GM23338 (cell line): ENCODE results near the gene KAT2A. TPM values are rescaled to one million over a fixed set of nuclear protein-coding genes. Genes with fewer than 3 reads are reported as not detected.

ENCODE experiments used
- ATAC-seq: fragments of 200-7000 bp; cut with Tn5 transposase; 3 replicates; pipeline ENCODE4 v1.9.1; 2020
- DNase-seq: peaks from one replicate; pipeline ENCODE4 v3.0.0-alpha.2; 2015; ENCODE audit warnings: low spot score
- H2AFZ ChIP-seq: fragments of 200-600 bp; sonication (generic); 2 replicates; pipeline ENCODE4 v1.8.0; 2016; ENCODE audit warnings: antibody characterized with exemption, mild to moderate bottlenecking, moderate library complexity
- H3F3A ChIP-seq: fragments of 200-600 bp; sonication (generic); replicated peaks from 2 replicates; pipeline ENCODE4 v1.8.0; 2017; ENCODE audit warnings: antibody characterized with exemption, mixed run types, low read depth
- H3K27ac ChIP-seq: fragments of 200-600 bp; sonication (generic); 2 replicates; pipeline ENCODE4 v1.6.1; 2016; ENCODE audit warnings: low read depth
- H3K27me3 ChIP-seq: fragments of 200-600 bp; sonication (generic); 2 replicates; pipeline ENCODE4 v1.8.0; 2016; ENCODE audit warnings: mild to moderate bottlenecking, mixed run types, moderate library complexity; ENCODE audit not compliant: insufficient read depth
- H3K36me3 ChIP-seq: fragments of 200-600 bp; sonication (generic); 2 replicates; pipeline ENCODE4 v1.8.0; 2016; ENCODE audit warnings: mild to moderate bottlenecking; ENCODE audit not compliant: insufficient read depth
- H3K4me1 ChIP-seq: fragments of 200-600 bp; sonication (generic); 2 replicates; pipeline ENCODE4 v1.8.0; 2016; ENCODE audit warnings: mild to moderate bottlenecking, moderate library complexity; ENCODE audit not compliant: insufficient read depth
- H3K4me2 ChIP-seq: fragments of 200-600 bp; sonication (generic); 2 replicates; pipeline ENCODE4 v1.7.1; 2017; ENCODE audit warnings: mixed run types
- H3K4me3 ChIP-seq: fragments of 200-600 bp; sonication (generic); 2 replicates; pipeline ENCODE4 v1.6.1; 2016; ENCODE audit warnings: mixed run types
- H3K79me2 ChIP-seq: fragments of 200-600 bp; sonication (generic); replicated peaks from 2 replicates; pipeline ENCODE4 v1.8.0; 2017; ENCODE audit warnings: mild to moderate bottlenecking; ENCODE audit not compliant: insufficient read depth
- H3K9me2 ChIP-seq: fragments of 200-600 bp; sonication (generic); 2 replicates; pipeline ENCODE4 v1.8.0; 2017; ENCODE audit not compliant: insufficient read depth
- H4K20me1 ChIP-seq: fragments of 200-600 bp; sonication (generic); replicated peaks from 2 replicates; pipeline ENCODE4 v1.8.0; 2017; ENCODE audit warnings: mild to moderate bottlenecking; ENCODE audit not compliant: insufficient read depth
- H3K27ac Mint-ChIP-seq: 2 replicates; pipeline ENCODE4 v1.8.0; 2020; ENCODE audit warnings: inconsistent platforms, mild to moderate bottlenecking, moderate library complexity, mixed read lengths
- H3K27me3 Mint-ChIP-seq: 3 replicates; pipeline ENCODE4 v1.8.0; 2022; ENCODE audit warnings: low read depth, mild to moderate bottlenecking, moderate library complexity, mixed read lengths, inconsistent platforms; ENCODE audit not compliant: insufficient read depth, poor library complexity
- H3K36me3 Mint-ChIP-seq: 3 replicates; pipeline ENCODE4 v1.8.0; 2021; ENCODE audit warnings: low read depth, mild to moderate bottlenecking, inconsistent platforms, moderate library complexity, mixed read lengths
- H3K4me1 Mint-ChIP-seq: 3 replicates; pipeline ENCODE4 v1.8.0; 2020; ENCODE audit warnings: mild to moderate bottlenecking, inconsistent platforms, mixed read lengths
- H3K4me3 Mint-ChIP-seq: 3 replicates; pipeline ENCODE4 v1.8.0; 2021; ENCODE audit warnings: moderate library complexity, mild to moderate bottlenecking, inconsistent platforms, mixed read lengths
- H3K9me3 Mint-ChIP-seq: 3 replicates; pipeline ENCODE4 v1.8.0; 2020; ENCODE audit warnings: moderate library complexity, mild to moderate bottlenecking, inconsistent platforms, mixed read lengths
- CREB1 ChIP-seq: fragments of 250-450 bp; sonication (Bioruptor Pico); IDR thresholded peaks from 2 replicates; pipeline ENCODE4 v1.5.0; 2020; ENCODE audit warnings: low read depth, mild to moderate bottlenecking, moderate library complexity
- EZH2 ChIP-seq: fragments of 200-600 bp; sonication (generic); IDR thresholded peaks from one replicate; pipeline ENCODE4 v1.8.0; 2017; ENCODE audit warnings: antibody characterized with exemption, mild to moderate bottlenecking, low read depth; ENCODE audit not compliant: unreplicated experiment
- EZH2phosphoT487 ChIP-seq: fragments of 200-600 bp; sonication (generic); IDR thresholded peaks from one replicate; pipeline ENCODE4 v1.8.1; 2018; ENCODE audit warnings: antibody characterized with exemption; ENCODE audit not compliant: unreplicated experiment
- JUNB ChIP-seq: IDR thresholded peaks from one replicate; pipeline ENCODE4 v1.6.1; 2016; ENCODE audit warnings: antibody characterized with exemption; ENCODE audit not compliant: unreplicated experiment
- NANOG ChIP-seq: IDR thresholded peaks from 2 replicates; pipeline ENCODE4 v1.6.1; 2016; ENCODE audit warnings: antibody characterized with exemption, borderline replicate concordance
- POLR2AphosphoS5 ChIP-seq: IDR thresholded peaks from 2 replicates; pipeline ENCODE4 v1.6.1; 2016; ENCODE audit warnings: antibody characterized with exemption, low read depth
- STAT1 ChIP-seq: IDR thresholded peaks from one replicate; pipeline ENCODE4 v1.6.1; 2016; ENCODE audit warnings: antibody characterized with exemption; ENCODE audit not compliant: unreplicated experiment
- ZNF114 ChIP-seq: fragments of 250-450 bp; sonication (Bioruptor Pico); IDR thresholded peaks from 2 replicates; pipeline ENCODE4 v1.5.0; 2020; ENCODE audit warnings: mild to moderate bottlenecking, moderate library complexity
- ZNF331 ChIP-seq: fragments of 250-450 bp; sonication (Bioruptor Pico); IDR thresholded peaks from 2 replicates; pipeline ENCODE4 v1.5.0; 2020; ENCODE audit warnings: low read depth, mild to moderate bottlenecking, moderate library complexity
- polyA plus RNA-seq: library from polyadenylated mRNA; unstranded; fragments of >200 nt; fragmentation: Nextera tagmentation; extraction: Ambion mirVana; gene quantifications from 2 replicates; pipeline ENCODE4 v1.2.1, GENCODE V29; 2016
- total RNA-seq: library from RNA; depleted of rRNA; stranded (reverse); fragments of >200 nt; shearing (Covaris generic); gene quantifications from 2 replicates; pipeline ENCODE4 v1.2.3, GENCODE V29; 2014
- TF ChIP-seq, protein P1 (sequence below): IDR thresholded peaks from one replicate; pipeline ENCODE4 v1.6.1; 2018; ENCODE audit warnings: antibody characterized with exemption; ENCODE audit not compliant: unreplicated experiment
- TF ChIP-seq, protein P2 (sequence below): IDR thresholded peaks from 2 replicates; pipeline ENCODE4 v1.6.1; 2016; ENCODE audit warnings: antibody characterized with exemption
- TF ChIP-seq, protein P3 (sequence below), 2 experiments: fragments of 200-600 bp in 1 of 2; sonication (generic) in 1 of 2; conservative IDR thresholded peaks; 2 replicates each; pipeline versions ENCODE4 v1.5.1 to v1.6.1; 2016 to 2017; ENCODE audit warnings: antibody characterized with exemption in 2 of 2, low read depth in 2 of 2, mild to moderate bottlenecking in 2 of 2, moderate library complexity in 1 of 2

The KAT2A gene
- total and polyA plus RNA-seq, 2 experiments from 2014 or later: 13.9 to 25.2 TPM

DNA sequence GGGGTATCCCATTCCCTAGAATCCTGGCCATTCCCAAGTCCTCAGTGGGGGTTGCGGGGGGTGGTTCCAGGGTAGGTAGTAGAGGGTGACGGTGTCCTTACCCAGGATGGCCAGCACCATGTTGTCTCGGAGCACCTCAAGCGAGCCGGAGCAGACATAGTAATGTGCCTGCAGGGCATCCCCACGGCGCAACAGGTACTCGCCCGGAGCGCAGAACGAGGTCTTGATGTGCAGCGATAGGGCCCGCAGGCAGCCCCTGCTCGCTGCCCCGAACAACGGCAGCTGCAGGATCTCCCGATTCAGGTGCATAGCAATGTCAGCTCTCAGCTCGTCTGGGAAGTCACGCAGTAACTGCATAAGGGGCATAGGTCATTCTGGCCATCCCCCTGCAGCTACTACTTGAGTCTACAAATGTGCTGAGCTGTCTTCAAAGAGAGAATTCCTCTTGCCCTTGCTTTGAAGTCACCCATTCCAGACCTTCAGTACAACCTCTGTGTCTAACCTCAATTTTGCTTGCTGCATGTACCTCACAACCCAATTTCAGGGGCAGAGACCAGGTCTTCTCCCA is 45.1 kb upstream of the KAT2A start (continued):
- TF ChIP-seq, protein P1, sequence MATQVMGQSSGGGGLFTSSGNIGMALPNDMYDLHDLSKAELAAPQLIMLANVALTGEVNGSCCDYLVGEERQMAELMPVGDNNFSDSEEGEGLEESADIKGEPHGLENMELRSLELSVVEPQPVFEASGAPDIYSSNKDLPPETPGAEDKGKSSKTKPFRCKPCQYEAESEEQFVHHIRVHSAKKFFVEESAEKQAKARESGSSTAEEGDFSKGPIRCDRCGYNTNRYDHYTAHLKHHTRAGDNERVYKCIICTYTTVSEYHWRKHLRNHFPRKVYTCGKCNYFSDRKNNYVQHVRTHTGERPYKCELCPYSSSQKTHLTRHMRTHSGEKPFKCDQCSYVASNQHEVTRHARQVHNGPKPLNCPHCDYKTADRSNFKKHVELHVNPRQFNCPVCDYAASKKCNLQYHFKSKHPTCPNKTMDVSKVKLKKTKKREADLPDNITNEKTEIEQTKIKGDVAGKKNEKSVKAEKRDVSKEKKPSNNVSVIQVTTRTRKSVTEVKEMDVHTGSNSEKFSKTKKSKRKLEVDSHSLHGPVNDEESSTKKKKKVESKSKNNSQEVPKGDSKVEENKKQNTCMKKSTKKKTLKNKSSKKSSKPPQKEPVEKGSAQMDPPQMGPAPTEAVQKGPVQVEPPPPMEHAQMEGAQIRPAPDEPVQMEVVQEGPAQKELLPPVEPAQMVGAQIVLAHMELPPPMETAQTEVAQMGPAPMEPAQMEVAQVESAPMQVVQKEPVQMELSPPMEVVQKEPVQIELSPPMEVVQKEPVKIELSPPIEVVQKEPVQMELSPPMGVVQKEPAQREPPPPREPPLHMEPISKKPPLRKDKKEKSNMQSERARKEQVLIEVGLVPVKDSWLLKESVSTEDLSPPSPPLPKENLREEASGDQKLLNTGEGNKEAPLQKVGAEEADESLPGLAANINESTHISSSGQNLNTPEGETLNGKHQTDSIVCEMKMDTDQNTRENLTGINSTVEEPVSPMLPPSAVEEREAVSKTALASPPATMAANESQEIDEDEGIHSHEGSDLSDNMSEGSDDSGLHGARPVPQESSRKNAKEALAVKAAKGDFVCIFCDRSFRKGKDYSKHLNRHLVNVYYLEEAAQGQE: no peak
- TF ChIP-seq NANOG (no peak), ZNF114 (CRISPR knock-in tag) (no peak), POLR2AphosphoS5 (no peak), JUNB (no peak)
- TF ChIP-seq, protein P2, sequence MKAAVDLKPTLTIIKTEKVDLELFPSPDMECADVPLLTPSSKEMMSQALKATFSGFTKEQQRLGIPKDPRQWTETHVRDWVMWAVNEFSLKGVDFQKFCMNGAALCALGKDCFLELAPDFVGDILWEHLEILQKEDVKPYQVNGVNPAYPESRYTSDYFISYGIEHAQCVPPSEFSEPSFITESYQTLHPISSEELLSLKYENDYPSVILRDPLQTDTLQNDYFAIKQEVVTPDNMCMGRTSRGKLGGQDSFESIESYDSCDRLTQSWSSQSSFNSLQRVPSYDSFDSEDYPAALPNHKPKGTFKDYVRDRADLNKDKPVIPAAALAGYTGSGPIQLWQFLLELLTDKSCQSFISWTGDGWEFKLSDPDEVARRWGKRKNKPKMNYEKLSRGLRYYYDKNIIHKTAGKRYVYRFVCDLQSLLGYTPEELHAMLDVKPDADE: no peak

DNA sequence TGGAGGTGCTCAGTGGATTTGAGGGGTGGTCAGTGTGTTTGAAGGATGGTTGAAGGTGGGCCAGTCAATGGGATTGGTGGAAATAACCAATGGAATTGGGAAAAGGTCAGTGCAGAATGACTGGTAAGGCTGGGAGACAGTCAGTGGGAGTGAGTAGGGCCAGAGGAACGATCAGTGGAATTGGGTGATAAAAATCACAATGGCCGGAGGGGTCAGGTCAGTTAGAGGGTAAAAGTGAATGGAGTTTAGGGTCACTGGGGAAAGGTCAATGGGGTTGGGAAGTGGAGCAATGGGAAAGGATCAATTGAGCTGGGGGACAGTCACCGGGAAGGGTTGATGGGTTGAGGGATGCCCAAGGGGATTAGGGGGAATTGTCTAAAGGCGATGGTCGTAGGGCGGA is 44.6 kb upstream of the KAT2A start:
- H3K4me3 ChIP-seq: no peak overlapping the region
- H3K4me1 ChIP-seq: no peaks in the 10 kb centered on the region; the same call in 1 of the 2 replicates
- H2AFZ ChIP-seq: no peak overlapping the region
- no peaks in the 10 kb centered on the region for H3K9me3 Mint-ChIP-seq
- no peak overlapping the region for H3K4me3 Mint-ChIP-seq
- no peaks in the 10 kb centered on the region for H3F3A ChIP-seq
- no peaks in the 10 kb centered on the region for H3K79me2 ChIP-seq
- H3K27ac Mint-ChIP-seq: no peak overlapping the region
- DNase-seq: no peak
- H3K27me3 ChIP-seq: no peaks in the 10 kb centered on the region
- no peak overlapping the region for H3K27ac ChIP-seq
- H3K4me1 Mint-ChIP-seq: peaks cover 4% of the 10 kb centered on the region
- no peaks in the 10 kb centered on the region for H3K36me3 ChIP-seq
- no peaks in the 10 kb centered on the region for H3K36me3 Mint-ChIP-seq
- no peak overlapping the region for H3K4me2 ChIP-seq
- peaks cover 16% of the 10 kb centered on the region for H3K27me3 Mint-ChIP-seq
- no peaks in the 10 kb centered on the region; the same call in 1 of the 2 replicates for H4K20me1 ChIP-seq
- ATAC-seq: no peak
- no peaks in the 10 kb centered on the region for H3K9me2 ChIP-seq
- TF ChIP-seq ZNF331 (CRISPR knock-in tag): no peak
- TF ChIP-seq, protein P2: no peak
- no peak for TF ChIP-seq EZH2phosphoT487
- no peak for TF ChIP-seq JUNB
- TF ChIP-seq ZNF114 (CRISPR knock-in tag): no peak
- no peak for TF ChIP-seq EZH2
- TF ChIP-seq, protein P3, sequence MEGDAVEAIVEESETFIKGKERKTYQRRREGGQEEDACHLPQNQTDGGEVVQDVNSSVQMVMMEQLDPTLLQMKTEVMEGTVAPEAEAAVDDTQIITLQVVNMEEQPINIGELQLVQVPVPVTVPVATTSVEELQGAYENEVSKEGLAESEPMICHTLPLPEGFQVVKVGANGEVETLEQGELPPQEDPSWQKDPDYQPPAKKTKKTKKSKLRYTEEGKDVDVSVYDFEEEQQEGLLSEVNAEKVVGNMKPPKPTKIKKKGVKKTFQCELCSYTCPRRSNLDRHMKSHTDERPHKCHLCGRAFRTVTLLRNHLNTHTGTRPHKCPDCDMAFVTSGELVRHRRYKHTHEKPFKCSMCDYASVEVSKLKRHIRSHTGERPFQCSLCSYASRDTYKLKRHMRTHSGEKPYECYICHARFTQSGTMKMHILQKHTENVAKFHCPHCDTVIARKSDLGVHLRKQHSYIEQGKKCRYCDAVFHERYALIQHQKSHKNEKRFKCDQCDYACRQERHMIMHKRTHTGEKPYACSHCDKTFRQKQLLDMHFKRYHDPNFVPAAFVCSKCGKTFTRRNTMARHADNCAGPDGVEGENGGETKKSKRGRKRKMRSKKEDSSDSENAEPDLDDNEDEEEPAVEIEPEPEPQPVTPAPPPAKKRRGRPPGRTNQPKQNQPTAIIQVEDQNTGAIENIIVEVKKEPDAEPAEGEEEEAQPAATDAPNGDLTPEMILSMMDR (conservative IDR thresholded peaks at IDR 0.05; ENCODE audit: low read depth in 2 of 2): no peak
- no peak for TF ChIP-seq CREB1 (CRISPR knock-in tag)
- TF ChIP-seq STAT1: no peak
- TF ChIP-seq NANOG: no peak
- TF ChIP-seq, protein P1: no peak
